Stomach smooth muscle (tissue), 2 donors: ENCODE data around the gene ANGPTL7.

ENCODE experiments used
- H3K27ac ChIP-seq: one replicate; pipeline ENCODE4 v1.7.0; 2013; ENCODE audit warnings: mild to moderate bottlenecking, low read length, inconsistent platforms
- H3K27me3 ChIP-seq, 2 donors: one replicate each; pipeline ENCODE4 v1.7.0; 2013; ENCODE audit warnings: low read length in 2 of 2; ENCODE audit not compliant: insufficient read depth in 2 of 2, control insufficient read depth in 1 of 2
- H3K36me3 ChIP-seq, 2 donors: one replicate each; pipeline ENCODE4 v1.7.0; 2013; ENCODE audit warnings: low read length in 2 of 2; ENCODE audit not compliant: control insufficient read depth in 2 of 2, insufficient read depth in 2 of 2
- H3K4me1 ChIP-seq: one replicate; pipeline ENCODE4 v1.7.0; 2013; ENCODE audit warnings: low read length; ENCODE audit not compliant: control insufficient read depth, insufficient read depth
- H3K4me3 ChIP-seq, 2 donors: one replicate each; pipeline ENCODE4 v1.7.0; 2013; ENCODE audit warnings: low read length in 2 of 2
- H3K9ac ChIP-seq, 2 donors: one replicate each; pipeline ENCODE4 v1.7.0; 2013; ENCODE audit warnings: low read length in 2 of 2, mild to moderate bottlenecking in 1 of 2
- H3K9me3 ChIP-seq, 2 donors: one replicate each; pipeline ENCODE4 v1.7.0; 2013; ENCODE audit warnings: low read length in 2 of 2; ENCODE audit not compliant: control insufficient read depth in 2 of 2
- donor health status: healthy.
- donor health status: Pancreatic carcinoma.

The ANGPTL7 gene

GRCh38 chr1:11188858-11189451 lies at the start of gene ANGPTL7:
Gene ANGPTL7, plus strand, starts transcription at chr1:11189355. Its CDS starts 225 bp downstream, at chr1:11189580.
- H3K9ac ChIP-seq: peak within 1 kb of the TSS; percentile 47 to 49
- H3K4me3 ChIP-seq: peak within 1 kb of the TSS; percentile 45 to 55
- H3K27ac ChIP-seq: peak within 1 kb of the TSS; percentile 70
- H3K4me1 ChIP-seq: peaks cover 20% of the 10 kb centered on the region
- no peaks in the 10 kb centered on the region for H3K9me3 ChIP-seq
- peaks cover 18 to 28% of the 10 kb centered on the region in 2 donors for H3K36me3 ChIP-seq
- H3K27me3 ChIP-seq: no peaks in the 10 kb centered on the region

- no peak overlapping the region for H3K9ac ChIP-seq
- H3K4me1 ChIP-seq: no peaks in the 10 kb centered on the region
- no peak overlapping the region for H3K27ac ChIP-seq
- no peaks in the 10 kb centered on the region for H3K9me3 ChIP-seq
- H3K36me3 ChIP-seq: peaks cover 35 to 59% of the 10 kb centered on the region in 2 donors
- H3K4me3 ChIP-seq: no peak overlapping the region
- no peaks in the 10 kb centered on the region for H3K27me3 ChIP-seq
Measured at GRCh38 chr1:11142618-11143391, 46.4 kb upstream of the ANGPTL7 start.

- Histone ChIP-seq H3K27ac (no peak overlapping the region), H3K4me3 (no peak overlapping the region), H3K27me3 (no peaks in the 10 kb centered on the region), H3K9me3 (no peaks in the 10 kb centered on the region), H3K4me1 (no peaks in the 10 kb centered on the region), H3K9ac (no peak overlapping the region), H3K36me3 (peaks cover 34 to 55% of the 10 kb centered on the region in 2 donors)
Measured at GRCh38 chr1:11143401-11143800, 45.8 kb upstream of the ANGPTL7 start.

- no peaks in the 10 kb centered on the region for H3K27me3 ChIP-seq
- H3K9me3 ChIP-seq: no peaks in the 10 kb centered on the region
- H3K4me1 ChIP-seq: no peaks in the 10 kb centered on the region
- no peak overlapping the region for H3K27ac ChIP-seq
- no peak overlapping the region for H3K4me3 ChIP-seq
- H3K36me3 ChIP-seq: peaks cover 34 to 51% of the 10 kb centered on the region in 2 donors
- no peak overlapping the region for H3K9ac ChIP-seq
Measured at GRCh38 chr1:11143907-11144306, 45.2 kb upstream of the ANGPTL7 start.

GRCh38 chr1:11144570-11145256 lies 44.4 kb upstream of the ANGPTL7 start:
- Histone ChIP-seq H3K36me3 (peaks cover 34 to 51% of the 10 kb centered on the region in 2 donors), H3K27me3 (no peaks in the 10 kb centered on the region), H3K27ac (no peak overlapping the region), H3K9me3 (no peaks in the 10 kb centered on the region), H3K4me1 (no peaks in the 10 kb centered on the region), H3K4me3 (no peak overlapping the region), H3K9ac (no peak overlapping the region)

GRCh38 chr1:11145741-11146140 lies 43.4 kb upstream of the ANGPTL7 start:
- no peak overlapping the region for H3K4me3 ChIP-seq
- H3K36me3 ChIP-seq: peaks cover 34 to 49% of the 10 kb centered on the region in 2 donors
- H3K9ac ChIP-seq: no peak overlapping the region
- H3K27me3 ChIP-seq: no peaks in the 10 kb centered on the region
- peaks cover under 1% of the 10 kb centered on the region for H3K4me1 ChIP-seq
- no peaks in the 10 kb centered on the region for H3K9me3 ChIP-seq
- H3K27ac ChIP-seq: no peak overlapping the region

GRCh38 chr1:11147197-11147770 lies 41.9 kb upstream of the ANGPTL7 start:
- Histone ChIP-seq H3K27me3 (no peaks in the 10 kb centered on the region), H3K4me1 (peaks cover 2% of the 10 kb centered on the region), H3K36me3 (peaks cover 34 to 52% of the 10 kb centered on the region in 2 donors), H3K27ac (no peak overlapping the region), H3K4me3 (no peak overlapping the region), H3K9me3 (no peaks in the 10 kb centered on the region), H3K9ac (no peak overlapping the region)

- Histone ChIP-seq H3K9me3 (no peaks in the 10 kb centered on the region), H3K27me3 (no peaks in the 10 kb centered on the region), H3K27ac (no peak overlapping the region), H3K4me1 (peaks cover 2% of the 10 kb centered on the region), H3K4me3 (no peak overlapping the region), H3K9ac (no peak overlapping the region), H3K36me3 (peaks cover 26 to 38% of the 10 kb centered on the region in 2 donors)
Measured at GRCh38 chr1:11150326-11150725, 38.8 kb upstream of the ANGPTL7 start.

- Histone ChIP-seq H3K9me3 (no peaks in the 10 kb centered on the region), H3K27me3 (no peaks in the 10 kb centered on the region), H3K27ac (no peak overlapping the region), H3K9ac (no peak overlapping the region), H3K4me1 (peaks cover 2% of the 10 kb centered on the region), H3K4me3 (no peak overlapping the region), H3K36me3 (peaks cover 25 to 37% of the 10 kb centered on the region in 2 donors)
Measured at GRCh38 chr1:11151114-11151513, 38.0 kb upstream of the ANGPTL7 start.

GRCh38 chr1:11151826-11152612 lies 37.1 kb upstream of the ANGPTL7 start:
- H3K4me3 ChIP-seq: no peak overlapping the region
- no peaks in the 10 kb centered on the region for H3K9me3 ChIP-seq
- no peaks in the 10 kb centered on the region for H3K27me3 ChIP-seq
- no peak overlapping the region for H3K27ac ChIP-seq
- H3K36me3 ChIP-seq: peaks cover 24 to 36% of the 10 kb centered on the region in 2 donors
- H3K4me1 ChIP-seq: peaks cover 2% of the 10 kb centered on the region
- H3K9ac ChIP-seq: no peak overlapping the region
